NCI-H345 (cell line): ENCODE measurements around the gene CCDC170.
A peak's percentile ranks its signal among the peaks of the same experiment; 100 is the strongest.
"Not testable (repeated sequence)": the region's sequence is repeated elsewhere in the genome, so short reads cannot be mapped to it uniquely, and the experiment has no call there.

Experiments
- DNase-seq: peaks from one replicate; lab custom pipeline; 2025; lab: John Stamatoyannopoulos, UW

Gene CCDC170

DNA sequence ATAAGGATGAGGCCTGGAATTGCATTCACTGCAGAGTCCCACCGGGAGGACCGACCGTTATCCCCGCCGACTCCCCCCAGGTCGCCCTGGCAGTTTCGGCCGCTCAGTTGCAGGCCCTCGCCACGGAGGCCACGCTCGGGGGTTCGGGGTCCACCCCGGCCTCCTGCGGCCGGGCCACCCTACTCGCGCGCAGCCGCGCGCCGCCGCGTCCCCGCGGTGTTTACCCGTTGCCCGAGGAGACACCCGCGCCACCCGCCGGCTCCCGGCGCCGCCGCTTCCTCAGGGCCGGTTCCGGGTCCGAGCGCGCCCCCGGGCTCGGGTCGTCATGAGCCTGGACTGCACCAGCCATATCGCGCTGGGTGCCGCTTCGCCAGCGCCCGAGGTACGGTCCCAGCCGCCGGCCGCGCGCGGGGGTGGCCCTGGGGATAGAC, at the start of gene CCDC170:
CCDC170 (plus strand) TSS at position 214 of the 431 bp plus-strand sequence; CDS start at position 326, 112 bp downstream.
- peak; percentile 3 for DNase-seq

- no peak for DNase-seq
These were observed 48.3 kb upstream of the CCDC170 start for GRCh38 chr6:151445482-151445881.

DNA sequence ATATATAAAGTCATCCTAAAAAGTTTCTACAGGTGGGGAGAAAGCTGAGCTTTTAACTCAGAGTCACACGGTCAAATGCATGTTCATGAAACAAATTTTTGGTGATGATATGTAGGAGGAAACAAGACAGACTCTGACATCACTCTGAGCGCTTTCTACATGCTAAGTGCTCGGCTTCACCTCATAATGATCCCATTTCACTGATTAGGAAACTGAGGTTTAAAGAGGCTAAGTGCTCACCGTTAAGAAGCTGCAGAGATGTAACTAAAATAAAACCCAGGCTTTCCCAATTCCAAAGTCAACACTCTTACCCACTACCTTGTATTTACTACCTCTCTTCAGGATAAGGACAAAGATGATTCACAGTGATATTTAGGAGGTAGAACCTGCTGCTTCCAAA, 46.6 kb upstream of the CCDC170 start:
- DNase-seq = no peak

DNA sequence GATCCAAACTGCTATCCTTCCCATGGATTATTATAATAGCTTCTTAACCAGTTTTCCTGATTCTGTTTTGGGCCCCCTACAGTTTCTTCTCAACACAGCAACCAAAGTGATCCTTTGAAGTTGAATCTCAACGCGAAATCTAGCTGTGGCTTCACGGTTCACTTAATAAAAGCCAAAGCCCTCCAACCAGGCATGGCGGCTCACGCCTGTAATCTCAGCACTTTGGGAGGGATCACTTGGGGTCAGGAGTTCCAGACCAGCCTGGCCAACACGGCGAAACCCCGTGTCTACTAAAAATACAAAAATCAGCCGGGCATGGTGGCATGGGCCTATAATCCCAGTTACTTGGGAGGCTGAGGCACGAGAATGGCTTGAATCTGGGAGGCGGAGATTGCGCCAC, 45.2 kb upstream of the CCDC170 start:
- DNase-seq = no peak

GRCh38 chr6:151450928-151451327, 42.9 kb upstream of the CCDC170 start:
- not testable (repeated sequence) for DNase-seq

DNA sequence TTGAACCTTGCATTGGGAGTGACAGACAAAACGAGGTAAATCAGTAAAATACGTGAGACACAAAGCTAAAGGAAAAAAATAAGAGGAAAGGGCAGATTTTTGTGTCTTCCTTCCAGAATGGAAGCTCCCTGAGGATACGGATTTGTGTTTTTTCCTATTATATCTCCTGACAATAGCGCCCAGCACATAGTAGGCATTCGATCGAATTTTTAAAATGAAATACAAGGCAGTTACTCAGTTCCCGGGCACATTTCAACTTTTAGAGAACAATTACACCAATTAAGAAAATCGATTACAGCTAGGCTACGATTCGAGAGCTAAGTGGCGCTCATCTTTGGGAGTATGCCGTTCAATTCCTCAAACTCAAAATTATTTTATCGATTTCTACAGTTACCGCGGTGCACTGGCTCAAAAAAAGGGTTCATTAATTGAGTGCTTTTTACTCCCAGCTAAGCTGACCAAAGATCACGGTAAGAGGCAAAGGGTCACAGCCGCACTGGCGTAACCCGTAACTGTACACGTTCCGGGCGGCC, 42.3 kb upstream of the CCDC170 start:
- DNase-seq = no peak

DNA sequence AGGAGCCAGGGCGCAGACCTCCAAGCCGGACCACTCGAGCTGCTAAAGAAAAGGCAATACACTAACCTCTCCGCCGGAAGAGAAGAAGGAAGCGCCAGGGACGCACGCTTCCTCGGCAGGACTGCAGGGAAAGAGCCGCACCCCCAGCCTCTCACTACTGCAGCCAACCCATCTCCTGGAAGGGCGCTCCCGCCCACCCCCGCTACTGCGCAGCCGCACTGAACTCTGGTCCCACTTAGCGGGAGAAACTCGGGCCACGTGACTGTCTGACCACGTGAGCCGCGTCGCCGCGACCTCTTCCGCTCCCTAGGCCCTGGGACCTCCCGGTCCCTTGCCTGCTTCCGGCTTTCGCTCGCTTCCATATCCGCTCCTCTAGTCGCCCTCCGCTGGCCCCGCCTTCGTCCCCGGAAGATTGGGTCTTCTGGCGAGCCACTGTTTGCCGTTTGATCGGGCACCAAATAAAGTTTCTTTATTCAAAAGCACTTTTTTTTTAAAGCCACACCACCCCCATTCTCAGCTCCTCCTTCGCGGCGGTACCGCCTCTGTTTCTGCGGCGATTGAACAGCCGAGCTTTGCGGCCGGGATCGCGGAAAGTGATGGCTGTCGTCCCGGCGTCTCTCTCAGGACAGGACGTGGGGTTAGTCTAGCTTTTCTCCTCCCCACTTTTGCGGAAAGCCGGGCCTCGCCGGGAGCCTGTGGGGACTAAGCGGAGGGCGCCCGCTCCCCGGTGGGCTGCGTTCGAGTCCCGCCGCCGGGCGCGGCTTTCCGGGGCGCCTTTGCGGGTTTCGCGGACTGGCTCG, 41.7 kb upstream of the CCDC170 start, which contains the start of gene RMND1:
RMND1 (minus strand) TSS at position 177 of the 800 bp plus-strand sequence. CDS start 6,315 bp downstream, outside the sequence.
- peak; percentile 100 for DNase-seq

GRCh38 chr6:151452750-151453427, 40.9 kb upstream of the CCDC170 start:
- peak; percentile 8 for DNase-seq

- not testable (repeated sequence) for DNase-seq
These were observed 37.9 kb upstream of the CCDC170 start for GRCh38 chr6:151455751-151456398.

DNA sequence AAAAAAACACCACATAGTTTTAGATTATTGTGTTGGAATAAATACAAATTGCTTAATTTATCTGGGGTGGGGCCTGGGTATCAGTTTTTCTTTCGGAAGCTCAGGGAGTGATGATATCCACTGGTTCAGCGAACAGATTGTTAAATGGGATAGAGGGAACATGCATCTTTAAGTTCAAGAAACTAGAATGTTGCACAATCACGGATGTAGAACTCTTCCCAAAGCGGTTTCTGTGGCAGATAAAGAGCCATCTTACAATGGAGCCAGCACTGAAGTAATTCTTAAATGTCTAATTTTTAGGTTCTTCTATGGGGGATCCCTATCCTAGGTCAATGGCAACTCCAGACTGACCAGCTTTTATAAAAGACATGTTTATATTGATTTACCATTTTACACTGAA, 32.1 kb upstream of the CCDC170 start:
- DNase-seq = no peak

- DNase-seq = no peak
These were observed 29.1 kb upstream of the CCDC170 start for GRCh38 chr6:151464702-151465101.

DNA sequence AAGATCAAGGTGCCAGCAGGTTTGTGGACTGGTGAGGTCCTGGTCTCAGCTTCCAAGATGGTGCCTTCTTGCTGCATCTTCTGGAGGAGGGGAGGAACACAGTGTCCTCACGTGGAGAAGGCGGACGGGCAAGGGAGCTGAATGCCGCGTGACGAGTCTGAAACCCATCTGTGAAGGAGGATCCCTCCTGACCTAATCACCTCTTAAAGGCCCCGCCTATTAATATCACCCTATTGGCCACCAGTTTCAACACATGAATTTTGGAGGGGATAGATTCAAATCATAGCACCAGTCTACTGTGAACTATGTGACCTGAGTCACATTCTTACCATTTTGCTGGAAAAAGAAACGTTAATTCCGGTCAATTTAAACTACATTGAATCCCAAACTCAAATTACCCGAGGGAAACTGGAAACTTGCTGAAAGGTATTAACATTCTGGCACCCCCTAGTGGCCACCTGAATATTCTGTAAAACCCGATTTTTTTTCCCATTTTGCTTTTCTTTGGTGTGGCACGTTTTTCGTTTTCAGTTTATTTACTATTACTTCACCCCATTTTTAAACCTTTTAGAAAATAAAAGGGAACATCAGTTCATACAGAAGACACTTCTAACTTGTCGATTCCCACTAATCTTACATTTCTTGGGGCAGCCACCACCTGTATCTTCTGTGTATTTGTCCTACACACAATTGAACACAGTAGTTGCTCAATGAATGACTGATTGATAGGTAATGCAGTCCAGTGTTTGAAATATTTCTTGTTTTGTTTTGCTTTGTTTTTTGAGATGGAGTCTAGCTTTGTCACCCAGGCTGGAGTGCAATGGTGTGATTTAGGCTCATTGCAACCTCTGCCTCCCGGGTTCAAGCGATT, 17.9 kb upstream of the CCDC170 start:
- peak; percentile 6 for DNase-seq

DNA sequence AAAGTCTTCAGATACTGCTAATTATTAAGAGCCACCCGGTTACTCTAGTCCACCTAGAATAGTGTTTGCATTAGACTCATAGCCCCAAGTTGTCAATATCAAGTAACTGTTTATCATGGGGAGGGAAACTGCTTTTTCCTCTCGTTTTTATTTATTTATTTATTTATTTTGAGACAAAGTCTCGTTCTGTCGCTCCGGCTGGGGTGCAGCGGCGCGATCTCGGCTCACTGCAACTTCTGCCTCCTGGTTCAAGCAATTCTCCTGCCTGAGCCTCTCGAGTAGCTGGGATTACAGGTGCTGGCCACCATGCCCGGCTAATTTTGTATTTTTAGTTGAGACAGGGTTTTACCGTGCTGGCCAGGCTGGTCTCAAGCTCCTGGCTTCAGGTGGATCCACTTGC, 16.1 kb upstream of the CCDC170 start:
- DNase-seq = no peak

DNA sequence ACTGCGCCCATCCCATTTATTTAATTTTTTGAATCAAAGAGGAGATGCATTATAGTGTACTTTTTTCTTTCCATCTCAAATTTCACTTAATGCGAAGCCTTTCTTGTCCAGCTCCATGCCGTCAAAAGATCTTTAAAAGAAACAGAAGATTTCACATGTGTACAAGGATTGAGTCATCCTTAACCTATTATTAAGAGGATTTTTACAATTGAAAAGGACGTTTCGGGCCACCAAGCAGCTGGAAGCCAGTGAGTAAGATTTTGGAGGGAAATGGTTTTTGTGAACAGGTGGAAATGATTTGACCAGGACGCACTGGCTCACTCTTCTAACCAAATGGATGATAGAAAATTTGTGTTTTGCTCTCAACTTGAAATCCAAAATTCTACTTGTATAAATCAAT, 15.1 kb upstream of the CCDC170 start:
- DNase-seq = no peak

DNA sequence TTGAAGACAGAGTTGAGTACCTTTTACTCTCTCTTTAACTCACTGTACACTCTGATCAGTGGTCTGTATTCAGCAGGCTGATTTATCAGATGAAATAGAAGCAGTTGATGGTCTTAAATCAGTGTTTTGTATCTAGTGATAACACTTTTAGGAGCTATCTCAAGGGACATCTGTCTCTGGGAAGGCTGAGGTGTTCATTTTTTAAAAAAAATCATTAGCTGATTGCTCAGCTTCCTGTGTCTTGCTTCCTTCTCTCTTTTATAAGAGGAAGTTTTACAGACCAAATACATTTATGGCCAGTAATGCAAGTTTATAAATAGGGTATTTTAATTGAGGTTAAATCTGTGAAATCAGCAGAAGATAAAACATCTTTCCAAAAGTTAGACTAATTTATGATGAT, 12.0 kb upstream of the CCDC170 start:
- no peak for DNase-seq

DNA sequence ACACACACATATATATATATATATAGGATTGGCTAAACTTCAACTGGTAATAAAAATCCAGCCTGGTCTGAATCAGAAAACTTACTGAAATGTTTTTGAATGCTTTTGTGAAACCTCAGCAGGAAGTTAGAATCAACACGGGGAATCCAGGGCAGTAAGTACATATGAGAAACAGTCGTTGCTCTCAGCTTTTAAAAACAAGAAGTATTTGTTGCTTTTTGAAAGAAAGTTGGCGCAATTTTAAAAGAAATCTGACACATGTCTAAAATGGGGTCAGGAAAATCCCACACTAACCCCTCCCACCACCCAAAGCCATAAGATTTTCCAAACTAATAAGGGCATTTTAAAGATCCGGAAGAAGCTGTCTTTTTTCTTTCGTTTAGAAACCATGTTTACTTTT, 11.5 kb upstream of the CCDC170 start:
- no peak for DNase-seq

- DNase-seq = no peak
These were observed 9.8 kb upstream of the CCDC170 start for GRCh38 chr6:151483994-151484393.

DNA sequence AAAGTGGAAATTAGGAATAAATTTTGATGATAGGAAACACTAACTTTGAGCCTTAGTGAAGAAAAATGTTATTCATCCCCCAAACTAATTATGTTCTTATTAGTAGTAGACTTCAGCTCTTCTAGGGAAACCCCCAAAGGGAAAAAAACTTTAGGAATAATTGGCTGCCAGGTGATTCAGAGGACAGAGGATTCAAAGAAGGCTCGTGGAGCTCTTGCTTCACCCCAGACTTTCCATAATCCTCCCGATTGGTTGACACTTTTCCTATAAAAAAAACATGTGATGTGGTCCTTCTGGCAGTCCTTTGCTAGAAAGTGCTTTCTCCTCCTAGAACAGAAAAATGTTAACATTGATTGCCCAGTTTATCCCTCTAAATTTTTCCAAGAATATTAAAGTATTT, 5.6 kb upstream of the CCDC170 start:
- DNase-seq = no peak

DNA sequence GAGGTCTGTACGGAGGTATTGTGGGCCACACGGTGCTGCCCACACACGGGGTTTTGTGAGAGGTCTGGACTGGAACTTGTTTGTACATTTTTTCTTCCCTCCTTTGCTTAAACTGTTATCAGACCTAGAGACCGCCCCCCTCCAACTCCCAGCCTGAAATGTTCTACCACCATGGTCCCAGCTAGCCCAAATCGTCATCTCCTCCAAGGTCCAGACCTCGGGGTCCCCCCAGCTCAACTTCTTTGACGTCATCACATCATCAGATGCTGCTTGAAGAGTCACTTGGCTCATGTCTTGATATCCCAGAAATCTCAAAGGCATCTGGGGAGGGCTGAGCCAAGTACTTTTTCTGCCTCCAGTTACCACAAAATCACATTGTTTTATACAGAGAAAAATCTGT, 2.8 kb upstream of the CCDC170 start:
- DNase-seq = no peak

GRCh38 chr6:151493161-151493803, 535 bp upstream of the CCDC170 start:
- DNase-seq = no peak
